H9 (cell line): Measurements from ENCODE around the gene KCNIP1. TPM values are rescaled to one million over a fixed set of nuclear protein-coding genes. Genes with fewer than 3 reads are reported as not detected.

Experiments
- DNase-seq: peaks from one replicate; pipeline ENCODE4 v3.0.0-alpha.2; 2017
- H2AFZ ChIP-seq: one replicate; pipeline ENCODE4 v1.6.1; 2013; ENCODE audit warnings: mild to moderate bottlenecking, low read length, control low read depth, moderate library complexity
- H2AK5ac ChIP-seq: 2 replicates; pipeline ENCODE4 v1.6.1; 2013; ENCODE audit warnings: low read length, control low read depth, mixed read lengths; ENCODE audit not compliant: insufficient read length
- H2BK120ac ChIP-seq: one replicate; pipeline ENCODE4 v1.6.1; 2013; ENCODE audit warnings: low read depth, mild to moderate bottlenecking, low read length, control low read depth, inconsistent platforms; ENCODE audit not compliant: poor library complexity, severe bottlenecking
- H2BK12ac ChIP-seq: 2 replicates; pipeline ENCODE4 v1.6.1; 2013; ENCODE audit warnings: low read length, control low read depth, mixed read lengths, low read depth; ENCODE audit not compliant: insufficient read length
- H2BK15ac ChIP-seq: 2 replicates; pipeline ENCODE4 v1.6.1; 2013; ENCODE audit warnings: low read depth, low read length, control low read depth
- H2BK20ac ChIP-seq: one replicate; pipeline ENCODE4 v1.6.1; 2013; ENCODE audit warnings: low read depth, mild to moderate bottlenecking, low read length, control low read depth, inconsistent platforms; ENCODE audit not compliant: poor library complexity, severe bottlenecking
- H2BK5ac ChIP-seq: 2 replicates; pipeline ENCODE4 v1.6.1; 2013; ENCODE audit warnings: low read length, control low read depth, mixed read lengths; ENCODE audit not compliant: insufficient read length
- H3K14ac ChIP-seq: 2 replicates; pipeline ENCODE4 v1.6.1; 2013; ENCODE audit warnings: low read length, control low read depth; ENCODE audit not compliant: insufficient read depth
- H3K18ac ChIP-seq: 2 replicates; pipeline ENCODE4 v1.6.1; 2013; ENCODE audit warnings: low read depth, mild to moderate bottlenecking, mixed read lengths, low read length, control low read depth; ENCODE audit not compliant: insufficient read length
- H3K23ac ChIP-seq: 2 replicates; pipeline ENCODE4 v1.6.1; 2013; ENCODE audit warnings: low read length, control low read depth, mixed read lengths, low read depth; ENCODE audit not compliant: insufficient read length
- H3K23me2 ChIP-seq: 2 replicates; pipeline ENCODE4 v1.6.1; 2013; ENCODE audit warnings: low read depth, mild to moderate bottlenecking, mixed read lengths, low read length, control low read depth; ENCODE audit not compliant: insufficient read length, poor library complexity, severe bottlenecking
- H3K27ac ChIP-seq: 2 replicates; pipeline ENCODE4 v1.5.1; 2013; ENCODE audit warnings: low read length, control low read depth, mixed read lengths, low read depth; ENCODE audit not compliant: insufficient read length
- H3K27me3 ChIP-seq: 2 replicates; pipeline ENCODE4 v1.6.1; 2013; ENCODE audit warnings: low read length, control low read depth, inconsistent platforms; ENCODE audit not compliant: insufficient read depth
- H3K4ac ChIP-seq: 2 replicates; pipeline ENCODE4 v1.6.1; 2013; ENCODE audit warnings: low read depth, mild to moderate bottlenecking, control low read depth, inconsistent platforms, low read length, moderate library complexity
- H3K4me1 ChIP-seq: 2 replicates; pipeline ENCODE4 v1.6.1; 2013; ENCODE audit warnings: low read length, control low read depth, inconsistent platforms; ENCODE audit not compliant: insufficient read depth
- H3K4me2 ChIP-seq: 2 replicates; pipeline ENCODE4 v1.6.1; 2013; ENCODE audit warnings: low read length, control low read depth, mixed read lengths; ENCODE audit not compliant: insufficient read length, insufficient read depth
- H3K56ac ChIP-seq: 2 replicates; pipeline ENCODE4 v1.6.1; 2013; ENCODE audit warnings: low read depth, mild to moderate bottlenecking, mixed read lengths, low read length, control low read depth; ENCODE audit not compliant: insufficient read length
- H3K79me1 ChIP-seq: 2 replicates; pipeline ENCODE4 v1.6.1; 2013; ENCODE audit warnings: low read depth, mild to moderate bottlenecking, moderate library complexity, low read length, control low read depth, inconsistent platforms; ENCODE audit not compliant: insufficient read depth, poor library complexity, severe bottlenecking
- H3K79me2 ChIP-seq: 2 replicates; pipeline ENCODE4 v1.6.1; 2013; ENCODE audit warnings: low read length, control low read depth, inconsistent platforms; ENCODE audit not compliant: insufficient read depth
- H3K9ac ChIP-seq: 2 replicates; pipeline ENCODE4 v1.6.1; 2013; ENCODE audit warnings: low read length, control low read depth, mixed read lengths; ENCODE audit not compliant: insufficient read length; ENCODE audit errors: extremely low read depth
- H3K9me3 ChIP-seq: one replicate; pipeline ENCODE4 v1.6.1; 2013; ENCODE audit warnings: low read depth, low read length, inconsistent platforms; ENCODE audit not compliant: control insufficient read depth
- H3T11ph ChIP-seq: one replicate; pipeline ENCODE4 v1.6.1; 2013; ENCODE audit warnings: mild to moderate bottlenecking, low read length, control low read depth, inconsistent platforms
- H4K20me1 ChIP-seq: one replicate; pipeline ENCODE4 v1.6.1; 2013; ENCODE audit not compliant: control insufficient read depth, insufficient read length, insufficient read depth
- H4K5ac ChIP-seq: 2 replicates; pipeline ENCODE4 v1.6.1; 2013; ENCODE audit warnings: low read depth, mild to moderate bottlenecking, mixed read lengths, low read length, control low read depth; ENCODE audit not compliant: insufficient read length
- H4K8ac ChIP-seq: replicated peaks from 2 replicates; pipeline ENCODE4 v1.6.1; 2013; ENCODE audit warnings: low read length, control low read depth, mixed read lengths, low read depth; ENCODE audit not compliant: insufficient read length
- H4K91ac ChIP-seq: 2 replicates; pipeline ENCODE4 v1.6.1; 2013; ENCODE audit warnings: low read depth, mild to moderate bottlenecking, moderate library complexity, mixed read lengths, low read length, control low read depth; ENCODE audit not compliant: insufficient read length
- H3K27ac Mint-ChIP-seq, 3 experiments: 2 replicates in 2 of 3; 3 replicates in 1 of 3; pipeline ENCODE4 v1.8.0; 2020 to 2021; ENCODE audit warnings: mixed read lengths in 3 of 3, mild to moderate bottlenecking in 1 of 3, moderate library complexity in 1 of 3
- H3K27me3 Mint-ChIP-seq: 2 replicates; pipeline ENCODE4 v1.8.0; 2021; ENCODE audit warnings: low read depth, mild to moderate bottlenecking, moderate library complexity, mixed read lengths
- H3K36me3 Mint-ChIP-seq, 3 experiments: 2 replicates in 2 of 3; 3 replicates in 1 of 3; pipeline ENCODE4 v1.8.0; 2020 to 2021; ENCODE audit warnings: low read depth in 3 of 3, mixed read lengths in 3 of 3; ENCODE audit not compliant: insufficient read depth in 1 of 3
- H3K4me1 Mint-ChIP-seq, 2 experiments: 2 replicates each; pipeline ENCODE4 v1.8.0; 2020; ENCODE audit warnings: mixed read lengths in 2 of 2
- H3K4me3 Mint-ChIP-seq, 2 experiments: 2 replicates in 1 of 2; 3 replicates in 1 of 2; pipeline ENCODE4 v1.8.0; 2020 to 2021; ENCODE audit warnings: mild to moderate bottlenecking in 2 of 2, mixed read lengths in 2 of 2, moderate library complexity in 1 of 2
- H3K9me3 Mint-ChIP-seq, 2 experiments: 2 replicates in 1 of 2; 3 replicates in 1 of 2; pipeline ENCODE4 v1.8.0; 2020; ENCODE audit warnings: mild to moderate bottlenecking in 2 of 2, mixed read lengths in 2 of 2, moderate library complexity in 1 of 2
- WGBS: extraction: QIAGEN DNeasy Blood & Tissue Kit; methylation state at CpG from one replicate; pipeline ENCODE4 v1.1.7; 2013; ENCODE audit warnings: missing lambda C conversion rate, low lambda C conversion rate, mixed read lengths; ENCODE audit not compliant: insufficient read length; ENCODE audit errors: extremely low coverage; 5-methylcytosine and 5-hydroxymethylcytosine counted together
- total RNA-seq: library from RNA; stranded (reverse); gene quantifications from 2 replicates; pipeline ENCODE4 v1.2.1, GENCODE V29; 2021
- TF ChIP-seq, protein P1 (sequence below): fragments of 200-600 bp; sonication (generic); conservative IDR thresholded peaks from 3 replicates; pipeline ENCODE4 v1.8.0; 2021; ENCODE audit warnings: antibody characterized with exemption, mild to moderate bottlenecking

KCNIP1 gene
- total RNA-seq, 1 experiment from 2014 or later, result 0.63 TPM

DNA sequence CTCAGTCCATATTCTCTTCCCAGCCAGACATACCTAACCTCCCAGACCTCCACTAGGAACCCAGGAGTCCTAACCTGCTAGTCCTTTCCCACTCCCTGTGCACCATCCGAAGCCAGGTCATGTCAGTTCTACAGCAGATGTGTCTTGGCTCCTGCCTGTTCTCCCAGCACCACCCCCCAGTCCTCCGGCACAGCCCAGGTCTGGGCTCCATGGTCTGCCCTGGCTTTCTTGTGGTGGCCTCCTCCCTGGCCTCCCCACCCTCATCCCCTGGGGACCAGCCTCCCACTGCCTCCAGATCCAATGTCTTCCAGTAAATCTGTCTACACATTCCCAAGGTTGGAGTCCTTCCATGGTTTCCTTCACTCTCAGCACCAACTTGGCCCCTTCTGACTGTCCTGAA, 20.0 kb downstream of the KCNIP1 start:
- Histone ChIP-seq H3K4me2 (no peak overlapping the region), H4K5ac (no peak overlapping the region), H4K8ac (no peak overlapping the region), H3K79me2 (no peaks in the 10 kb centered on the region), H2BK120ac (no peak overlapping the region), H2BK5ac (no peak overlapping the region), H2AK5ac (no peak overlapping the region), H3K4ac (no peak overlapping the region), H3K4me1 (no peaks in the 10 kb centered on the region; the same call in 1 of the 2 replicates), H3T11ph (no peak overlapping the region), H3K27ac (no peak overlapping the region), H3K9ac (no peak overlapping the region), H3K14ac (no peak overlapping the region; the same call in 1 of the 2 replicates), H3K23me2 (no peaks in the 10 kb centered on the region), H3K23ac (no peak overlapping the region), H2BK20ac (no peak overlapping the region), H2BK12ac (no peak overlapping the region), H2BK15ac (no peak overlapping the region; the same call in 1 of the 2 replicates), H2AFZ (no peak overlapping the region), H3K56ac (no peak overlapping the region), H3K9me3 (no peaks in the 10 kb centered on the region), H3K27me3 (no peaks in the 10 kb centered on the region), H3K18ac (no peak overlapping the region), H4K20me1 (no peaks in the 10 kb centered on the region), H4K91ac (no peak overlapping the region), H3K79me1 (no peaks in the 10 kb centered on the region)
- no peaks in the 10 kb centered on the region for H3K36me3 Mint-ChIP-seq
- peaks cover 15 to 27% of the 10 kb centered on the region in 2 experiments for H3K4me1 Mint-ChIP-seq
- H3K27ac Mint-ChIP-seq, result no peak overlapping the region
- TF ChIP-seq, protein P1, sequence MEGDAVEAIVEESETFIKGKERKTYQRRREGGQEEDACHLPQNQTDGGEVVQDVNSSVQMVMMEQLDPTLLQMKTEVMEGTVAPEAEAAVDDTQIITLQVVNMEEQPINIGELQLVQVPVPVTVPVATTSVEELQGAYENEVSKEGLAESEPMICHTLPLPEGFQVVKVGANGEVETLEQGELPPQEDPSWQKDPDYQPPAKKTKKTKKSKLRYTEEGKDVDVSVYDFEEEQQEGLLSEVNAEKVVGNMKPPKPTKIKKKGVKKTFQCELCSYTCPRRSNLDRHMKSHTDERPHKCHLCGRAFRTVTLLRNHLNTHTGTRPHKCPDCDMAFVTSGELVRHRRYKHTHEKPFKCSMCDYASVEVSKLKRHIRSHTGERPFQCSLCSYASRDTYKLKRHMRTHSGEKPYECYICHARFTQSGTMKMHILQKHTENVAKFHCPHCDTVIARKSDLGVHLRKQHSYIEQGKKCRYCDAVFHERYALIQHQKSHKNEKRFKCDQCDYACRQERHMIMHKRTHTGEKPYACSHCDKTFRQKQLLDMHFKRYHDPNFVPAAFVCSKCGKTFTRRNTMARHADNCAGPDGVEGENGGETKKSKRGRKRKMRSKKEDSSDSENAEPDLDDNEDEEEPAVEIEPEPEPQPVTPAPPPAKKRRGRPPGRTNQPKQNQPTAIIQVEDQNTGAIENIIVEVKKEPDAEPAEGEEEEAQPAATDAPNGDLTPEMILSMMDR, result no peak
- H3K9me3 Mint-ChIP-seq, result no peaks in the 10 kb centered on the region
- H3K27me3 Mint-ChIP-seq, result peaks cover 11% of the 10 kb centered on the region
- no peak overlapping the region for H3K4me3 Mint-ChIP-seq
- no CpG with 5 or more reads among the region's 2 CpGs for WGBS
- DNase-seq, result no peak
